MM.1S (cell line): ENCODE data around the gene WBP4.

Experiments
- CTCF ChIP-seq: fragments of 300-600 bp; sonication (generic); IDR thresholded peaks from 2 replicates; pipeline ENCODE4 v1.5.1; 2016; ENCODE audit warnings: antibody characterized with exemption, low read length, mixed read lengths
- EZH2 ChIP-seq: fragments of 300-600 bp; sonication (generic); optimal IDR thresholded peaks from 2 replicates; pipeline ENCODE3; 2017; ENCODE audit warnings: low read depth, mild to moderate bottlenecking, antibody characterized with exemption, low read length, mixed read lengths
- EZH2phosphoT487 ChIP-seq: fragments of 300-600 bp; sonication (generic); IDR thresholded peaks from 2 replicates; pipeline ENCODE4 v1.6.1; 2018; ENCODE audit warnings: antibody characterized with exemption, low read length

DNA sequence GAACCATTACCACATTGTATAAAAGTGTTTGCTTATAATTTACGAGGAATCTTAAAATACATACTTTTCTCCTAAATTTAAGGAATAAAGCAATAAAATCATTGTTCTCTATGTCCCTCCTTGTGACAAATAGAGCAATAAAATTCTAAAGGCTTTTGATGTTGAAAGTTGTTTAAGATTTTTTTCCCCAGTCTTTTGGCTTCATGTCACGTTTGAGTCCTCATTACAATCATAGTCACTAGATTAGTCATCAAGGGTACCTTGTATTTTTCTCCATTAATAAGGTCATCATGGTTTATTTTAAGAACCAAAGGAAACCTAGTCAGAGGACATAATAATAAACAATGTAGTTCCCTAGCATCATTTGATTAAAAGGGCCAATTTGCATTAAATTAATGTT lies 3.2 kb downstream of the WBP4 start:
- TF ChIP-seq CTCF (no peak), EZH2phosphoT487 (no peak), EZH2 (no peak)
